HAP-1 (cell line): Measurements from ENCODE around the gene LRP11.

ENCODE experiments used
- DNase-seq, 2 experiments: peaks; one replicate each; pipeline ENCODE4 v3.0.0-alpha.2; 2016 to 2020; ENCODE audit warnings: low spot score in 2 of 2
- H3K27me3 ChIP-seq: fragments of 250-450 bp; sonication (Bioruptor Pico); 2 replicates; pipeline ENCODE4 v1.5.1; 2020; ENCODE audit warnings: low read depth, mild to moderate bottlenecking, moderate library complexity
- H3K36me3 ChIP-seq: fragments of 250-450 bp; sonication (Bioruptor Pico); replicated peaks from 2 replicates; pipeline ENCODE4 v1.5.1; 2020; ENCODE audit warnings: mild to moderate bottlenecking
- H3K4me1 ChIP-seq: fragments of 250-450 bp; sonication (Bioruptor Pico); 2 replicates; pipeline ENCODE4 v1.5.1; 2020; ENCODE audit warnings: mild to moderate bottlenecking
- H3K4me3 ChIP-seq: fragments of 250-450 bp; sonication (Bioruptor Pico); 2 replicates; pipeline ENCODE4 v1.5.1; 2020; ENCODE audit warnings: mild to moderate bottlenecking, moderate library complexity
- H3K9me3 ChIP-seq: fragments of 250-450 bp; sonication (Bioruptor Pico); 2 replicates; pipeline ENCODE4 v1.5.1; 2020; ENCODE audit warnings: mild to moderate bottlenecking, moderate library complexity
- in situ Hi-C: fragments of 300-500 bp; cut with MboI; formaldehyde crosslinking; loops from 3 replicates; pipeline ENCODE4 v1.14.3; 2020; ENCODE audit warnings: low sequenced_read_pairs, inconsistent platforms, mixed read lengths

LRP11 gene

DNA sequence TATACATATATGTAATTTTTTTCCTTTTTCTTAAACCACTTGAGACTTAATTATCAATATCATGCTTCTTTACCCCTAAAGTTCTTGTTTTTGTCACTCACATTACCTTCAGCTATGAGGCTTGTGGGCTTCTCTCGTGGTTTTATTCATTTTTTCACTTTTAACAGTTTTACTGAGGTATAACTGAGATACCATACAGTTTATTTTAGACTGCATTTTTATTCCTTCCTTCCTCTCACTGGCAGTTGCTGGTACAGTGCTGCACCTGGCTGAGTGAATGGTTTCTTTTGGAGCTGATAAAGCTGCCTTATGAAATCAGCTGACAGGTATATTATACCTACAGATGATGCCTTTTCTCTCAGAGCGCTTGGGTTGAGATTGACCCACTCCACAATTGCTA lies 54.4 kb downstream of the LRP11 start:
- Histone ChIP-seq H3K27me3 (no peaks in the 10 kb centered on the region), H3K9me3 (no peaks in the 10 kb centered on the region), H3K36me3 (peaks cover 17% of the 10 kb centered on the region), H3K4me1 (no peaks in the 10 kb centered on the region), H3K4me3 (no peak overlapping the region)
- in situ Hi-C loops, result no loop called here
- DNase-seq, result no peak

- H3K4me1 ChIP-seq, result no peaks in the 10 kb centered on the region
- no peaks in the 10 kb centered on the region for H3K27me3 ChIP-seq
- no peak for DNase-seq
- in situ Hi-C loops, result no loop called here
- H3K9me3 ChIP-seq, result no peaks in the 10 kb centered on the region
- H3K4me3 ChIP-seq, result no peak overlapping the region
- H3K36me3 ChIP-seq, result peaks cover 20% of the 10 kb centered on the region
Measured at GRCh38 chr6:149806127-149806526, 58.0 kb downstream of the LRP11 start.

GRCh38 chr6:149783551-149783950 lies 80.6 kb downstream of the LRP11 start:
- Histone ChIP-seq H3K4me3 (no peak overlapping the region), H3K4me1 (peaks cover 4% of the 10 kb centered on the region; the same call in 1 of the 2 replicates), H3K9me3 (no peaks in the 10 kb centered on the region), H3K36me3 (peaks cover 17% of the 10 kb centered on the region), H3K27me3 (no peaks in the 10 kb centered on the region)
- in situ Hi-C loops, result no loop called here
- no peak for DNase-seq

DNA sequence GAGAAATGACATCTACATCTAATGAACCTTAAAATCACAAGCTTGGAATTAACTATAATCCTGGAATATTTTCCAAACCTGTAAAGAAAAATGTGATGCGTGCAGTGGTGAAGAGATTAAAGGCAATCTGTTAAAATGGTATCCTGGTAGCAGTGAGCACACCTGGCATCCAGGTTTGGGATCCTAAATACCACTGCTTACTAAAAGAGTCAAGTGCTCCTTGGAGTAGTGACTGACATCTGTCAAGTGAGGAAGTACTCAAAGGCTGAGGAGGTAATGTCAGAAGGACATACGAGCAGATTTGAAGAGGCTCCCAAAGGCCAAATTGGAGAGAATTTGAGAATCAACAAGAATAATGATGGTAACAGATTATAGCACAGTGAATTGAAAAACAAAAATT lies 81.8 kb downstream of the LRP11 start:
- Histone ChIP-seq H3K4me3 (no peak overlapping the region), H3K27me3 (no peaks in the 10 kb centered on the region), H3K9me3 (no peaks in the 10 kb centered on the region), H3K4me1 (peaks cover 4% of the 10 kb centered on the region; the same call in 1 of the 2 replicates), H3K36me3 (peaks cover 22% of the 10 kb centered on the region)
- in situ Hi-C loops, result no loop called here
- DNase-seq, result no peak

DNA sequence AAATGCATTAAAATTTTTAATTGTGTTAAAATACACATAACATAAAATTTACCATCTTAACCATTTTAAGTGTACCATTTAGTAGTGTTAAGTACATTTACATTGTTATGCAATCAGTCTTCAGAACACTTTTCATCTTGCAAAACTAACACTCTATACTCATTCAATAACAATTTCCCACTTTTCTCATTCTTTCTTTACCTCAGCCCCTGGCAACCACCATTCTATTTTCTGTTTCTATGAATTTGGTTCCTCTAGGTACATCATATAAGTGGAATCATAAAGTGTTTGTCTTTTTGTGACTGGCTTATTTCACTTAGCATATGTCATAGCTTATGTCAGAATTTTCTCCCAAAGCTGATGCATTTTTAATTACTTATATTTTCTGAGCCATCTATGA lies 82.4 kb downstream of the LRP11 start:
- peaks cover 4% of the 10 kb centered on the region; the same call in 1 of the 2 replicates for H3K4me1 ChIP-seq
- H3K27me3 ChIP-seq, result no peaks in the 10 kb centered on the region
- DNase-seq, result no peak
- no peak overlapping the region for H3K4me3 ChIP-seq
- H3K9me3 ChIP-seq, result no peaks in the 10 kb centered on the region
- in situ Hi-C loops, result no loop called here
- H3K36me3 ChIP-seq, result peaks cover 23% of the 10 kb centered on the region

DNA sequence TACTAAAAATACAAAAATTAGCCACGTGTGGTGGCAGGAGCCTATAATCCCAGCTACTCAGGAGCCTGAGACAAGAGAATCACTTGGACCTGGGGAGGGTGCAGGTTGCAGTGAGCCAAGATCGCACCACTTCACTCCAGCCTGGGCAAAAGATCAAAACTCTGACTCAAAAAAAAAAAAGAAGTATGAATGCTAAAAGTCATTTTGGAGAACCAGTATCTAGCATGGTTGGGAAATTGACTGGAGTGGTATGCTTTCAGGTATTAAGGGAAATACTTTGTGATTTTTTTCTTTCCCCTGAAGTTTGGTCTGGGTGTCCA lies 84.6 kb downstream of the LRP11 start:
- Histone ChIP-seq H3K4me1 (peaks cover 4% of the 10 kb centered on the region; the same call in 1 of the 2 replicates), H3K36me3 (peaks cover 31% of the 10 kb centered on the region), H3K9me3 (no peaks in the 10 kb centered on the region), H3K4me3 (no peak overlapping the region), H3K27me3 (no peaks in the 10 kb centered on the region)
- no peak for DNase-seq
- in situ Hi-C loops, result no loop called here

DNA sequence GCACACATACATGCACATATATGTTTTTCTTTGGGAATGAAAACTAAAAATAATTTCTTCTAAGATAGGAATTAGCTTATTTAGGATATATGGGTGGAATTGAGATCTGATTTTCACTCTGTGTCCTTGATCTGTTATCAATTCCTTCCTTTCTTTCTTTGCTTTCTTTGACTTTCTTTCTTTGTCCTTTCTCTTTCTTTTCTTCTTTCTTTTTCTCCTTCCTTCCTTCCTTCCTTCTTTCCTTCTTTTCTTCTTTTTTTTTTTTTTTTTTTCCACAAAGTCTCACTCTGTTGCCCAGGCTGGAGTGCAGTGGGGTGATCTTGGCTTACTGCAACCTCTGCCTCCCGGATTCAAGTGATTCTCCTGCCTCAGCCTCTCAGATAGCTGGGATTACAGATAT lies 86.5 kb downstream of the LRP11 start:
- no peak for DNase-seq
- Histone ChIP-seq H3K36me3 (peaks cover 34% of the 10 kb centered on the region), H3K4me3 (no peak overlapping the region), H3K4me1 (peaks cover 4% of the 10 kb centered on the region; the same call in 1 of the 2 replicates), H3K27me3 (no peaks in the 10 kb centered on the region), H3K9me3 (no peaks in the 10 kb centered on the region)
- in situ Hi-C loops, result no loop called here

GRCh38 chr6:149771925-149772324 lies 92.2 kb downstream of the LRP11 start:
- in situ Hi-C loops, result no loop called here
- H3K4me1 ChIP-seq, result no peaks in the 10 kb centered on the region
- no peak overlapping the region for H3K4me3 ChIP-seq
- H3K9me3 ChIP-seq, result no peaks in the 10 kb centered on the region
- H3K36me3 ChIP-seq, result peaks cover 40% of the 10 kb centered on the region
- no peaks in the 10 kb centered on the region for H3K27me3 ChIP-seq
- DNase-seq, result no peak

- H3K4me3 ChIP-seq, result no peak overlapping the region
- no peak for DNase-seq
- no peaks in the 10 kb centered on the region for H3K27me3 ChIP-seq
- peaks cover 47% of the 10 kb centered on the region for H3K36me3 ChIP-seq
- H3K4me1 ChIP-seq, result no peaks in the 10 kb centered on the region
- peaks cover 1% of the 10 kb centered on the region; the same call in 1 of the 2 replicates for H3K9me3 ChIP-seq
- in situ Hi-C loops, result no loop called here
Measured at GRCh38 chr6:149771185-149771584, 93.0 kb downstream of the LRP11 start.

DNA sequence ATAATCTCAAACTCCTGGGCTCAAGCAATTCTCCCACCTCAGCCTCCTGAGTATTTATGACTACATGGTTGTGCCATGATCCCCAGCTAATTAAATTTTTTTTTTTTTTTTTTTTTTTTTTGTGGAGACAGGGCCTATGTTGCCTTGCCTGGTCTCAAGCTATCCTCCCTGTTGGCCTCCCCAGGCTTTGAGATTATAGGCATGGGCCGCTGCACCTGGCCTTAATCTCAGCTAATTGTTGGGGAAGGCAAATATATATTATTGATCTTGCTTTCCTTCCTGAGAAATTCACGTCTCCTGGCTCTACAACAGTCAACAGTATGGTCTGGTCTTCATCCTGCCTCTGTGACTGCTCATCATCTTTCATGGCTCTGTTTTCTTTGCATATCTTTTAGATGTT lies 94.5 kb downstream of the LRP11 start:
- Histone ChIP-seq H3K27me3 (no peaks in the 10 kb centered on the region), H3K9me3 (peaks cover 6% of the 10 kb centered on the region; the same call in 1 of the 2 replicates), H3K4me3 (no peak overlapping the region), H3K4me1 (no peaks in the 10 kb centered on the region), H3K36me3 (peaks cover 47% of the 10 kb centered on the region)
- in situ Hi-C loops, result no loop called here
- no peak for DNase-seq
